HUES48 (cell line): ENCODE data around the gene CAMK2B.
"Not testable (repeated sequence)": the region's sequence is repeated elsewhere in the genome, so short reads cannot be mapped to it uniquely, and the experiment has no call there.

Source experiments
- H3K27ac ChIP-seq: one replicate; pipeline ENCODE4 v1.7.0; 2013; ENCODE audit warnings: low read depth, low read length, inconsistent platforms
- H3K27me3 ChIP-seq: 2 replicates; pipeline ENCODE4 v1.6.1; 2013; ENCODE audit warnings: mild to moderate bottlenecking, low read length; ENCODE audit not compliant: control insufficient read depth, insufficient read depth
- H3K36me3 ChIP-seq: 2 replicates; pipeline ENCODE4 v1.6.1; 2013; ENCODE audit warnings: low read length; ENCODE audit not compliant: control insufficient read depth, insufficient read depth
- H3K4me1 ChIP-seq: 2 replicates; pipeline ENCODE4 v1.6.1; 2013; ENCODE audit warnings: mild to moderate bottlenecking, low read length; ENCODE audit not compliant: control insufficient read depth, insufficient read depth
- H3K4me3 ChIP-seq: 2 replicates; pipeline ENCODE4 v1.5.1; 2013; ENCODE audit warnings: mild to moderate bottlenecking, low read depth, low read length
- H3K9ac ChIP-seq: 2 replicates; pipeline ENCODE4 v1.6.1; 2013; ENCODE audit warnings: mild to moderate bottlenecking, low read depth, low read length, moderate library complexity
- H3K9me3 ChIP-seq: 2 replicates; pipeline ENCODE4 v1.6.1; 2013; ENCODE audit warnings: low read length; ENCODE audit not compliant: control insufficient read depth, insufficient read depth

The CAMK2B gene

DNA sequence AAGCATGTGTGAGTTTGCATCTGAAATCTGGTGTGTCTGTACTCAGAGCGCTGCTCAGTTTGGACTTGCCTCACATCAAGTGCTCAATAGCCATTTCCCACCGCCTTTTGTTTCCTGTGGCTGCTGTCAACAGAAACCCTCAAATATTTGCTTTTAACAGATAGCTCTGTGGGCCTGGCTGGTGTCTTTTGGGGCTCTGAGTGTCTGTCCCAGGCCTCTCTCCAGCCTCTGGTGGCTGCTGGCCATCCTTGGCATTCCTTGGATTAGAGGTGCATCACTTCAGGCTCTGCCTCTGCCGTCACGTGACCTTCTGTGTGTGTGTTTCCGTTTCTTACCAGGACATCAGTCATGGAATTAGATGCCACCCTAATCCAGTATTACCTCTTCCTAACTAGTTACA is 115.3 kb downstream of the CAMK2B start:
- Histone ChIP-seq H3K36me3 (peaks cover 82% of the 10 kb centered on the region), H3K4me3 (no peak overlapping the region), H3K9me3 (no peaks in the 10 kb centered on the region)

DNA sequence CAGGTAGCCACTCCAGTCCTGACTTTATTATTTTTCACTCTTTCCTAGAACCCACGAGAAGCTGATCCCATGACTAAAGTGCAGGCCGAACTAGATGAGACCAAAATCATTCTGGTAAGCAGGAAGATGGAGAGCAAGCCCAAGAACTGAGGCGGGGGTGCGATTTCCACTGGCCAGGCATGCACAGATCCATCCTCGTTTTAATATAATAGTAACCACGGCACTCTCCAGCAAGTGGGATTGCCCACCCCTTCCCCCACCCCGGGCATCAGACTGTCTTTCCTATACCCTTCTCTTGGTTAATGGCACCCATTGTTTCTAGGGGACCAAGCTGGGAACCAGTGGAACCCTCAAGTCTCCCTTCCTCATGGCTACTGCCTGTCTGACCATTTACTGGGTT is 117.3 kb downstream of the CAMK2B start:
- Histone ChIP-seq H3K27ac (no peak overlapping the region), H3K9me3 (no peaks in the 10 kb centered on the region), H3K9ac (no peak overlapping the region), H3K36me3 (peaks cover 93% of the 10 kb centered on the region), H3K4me3 (no peak overlapping the region), H3K27me3 (no peaks in the 10 kb centered on the region), H3K4me1 (no peaks in the 10 kb centered on the region)

More for the DNA sequence above, 115.3 kb downstream of the CAMK2B start:
- Histone ChIP-seq H3K27ac (no peak overlapping the region), H3K4me1 (peaks cover 5% of the 10 kb centered on the region; the same call in 1 of the 2 replicates), H3K9ac (no peak overlapping the region), H3K27me3 (no peaks in the 10 kb centered on the region)

DNA sequence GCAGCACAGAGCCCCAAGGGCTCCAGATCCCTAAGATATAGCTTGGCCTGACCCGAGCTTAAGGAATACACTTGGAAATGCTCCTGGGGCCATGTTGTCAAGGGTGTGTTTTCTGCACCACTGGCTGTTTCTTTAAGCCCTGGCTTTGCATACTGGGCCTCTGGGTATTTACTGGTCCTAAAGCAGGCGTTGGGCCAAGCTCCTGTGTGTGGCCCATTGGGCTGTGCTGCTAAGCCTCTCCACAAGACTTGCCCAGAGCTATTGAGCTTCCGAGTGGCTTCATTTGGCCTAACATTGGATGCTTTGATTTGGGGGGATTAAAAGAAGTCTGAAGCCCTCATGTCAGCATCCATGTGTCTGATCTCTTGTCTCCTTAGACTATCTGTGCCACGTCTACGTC is 119.4 kb downstream of the CAMK2B start:
- Histone ChIP-seq H3K9ac (no peak overlapping the region), H3K27me3 (no peaks in the 10 kb centered on the region), H3K9me3 (no peaks in the 10 kb centered on the region), H3K27ac (no peak overlapping the region), H3K36me3 (peaks cover 74% of the 10 kb centered on the region), H3K4me1 (peaks cover 3% of the 10 kb centered on the region; the same call in 1 of the 2 replicates), H3K4me3 (no peak overlapping the region)

DNA sequence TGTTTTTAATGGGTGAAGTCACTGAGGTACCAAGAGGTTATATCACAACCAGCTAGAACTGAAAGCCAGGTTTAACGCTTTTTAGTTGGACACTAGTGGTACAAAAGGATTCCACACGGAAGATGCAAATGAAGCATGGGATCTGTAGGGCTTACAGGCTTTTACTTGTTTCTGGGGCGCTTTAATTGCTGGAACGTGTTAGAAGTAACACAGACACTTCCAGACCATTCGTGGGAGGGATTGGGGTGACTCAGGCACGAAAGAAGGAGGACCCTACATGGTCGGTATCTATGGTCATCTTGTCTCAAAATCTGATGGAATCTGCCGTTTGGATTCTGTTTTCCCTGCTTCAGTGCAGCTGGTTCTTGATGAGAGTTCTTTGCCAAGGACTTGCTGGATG is 123.6 kb downstream of the CAMK2B start:
- Histone ChIP-seq H3K27ac (no peak overlapping the region), H3K36me3 (peaks cover 32% of the 10 kb centered on the region), H3K27me3 (peaks cover 6% of the 10 kb centered on the region; the same call in 1 of the 2 replicates), H3K9ac (peak overlapping the region; percentile 21; the same call in 1 of the 2 replicates), H3K9me3 (no peaks in the 10 kb centered on the region), H3K4me1 (peaks cover 3% of the 10 kb centered on the region; the same call in 1 of the 2 replicates), H3K4me3 (peak overlapping the region; percentile 99)

DNA sequence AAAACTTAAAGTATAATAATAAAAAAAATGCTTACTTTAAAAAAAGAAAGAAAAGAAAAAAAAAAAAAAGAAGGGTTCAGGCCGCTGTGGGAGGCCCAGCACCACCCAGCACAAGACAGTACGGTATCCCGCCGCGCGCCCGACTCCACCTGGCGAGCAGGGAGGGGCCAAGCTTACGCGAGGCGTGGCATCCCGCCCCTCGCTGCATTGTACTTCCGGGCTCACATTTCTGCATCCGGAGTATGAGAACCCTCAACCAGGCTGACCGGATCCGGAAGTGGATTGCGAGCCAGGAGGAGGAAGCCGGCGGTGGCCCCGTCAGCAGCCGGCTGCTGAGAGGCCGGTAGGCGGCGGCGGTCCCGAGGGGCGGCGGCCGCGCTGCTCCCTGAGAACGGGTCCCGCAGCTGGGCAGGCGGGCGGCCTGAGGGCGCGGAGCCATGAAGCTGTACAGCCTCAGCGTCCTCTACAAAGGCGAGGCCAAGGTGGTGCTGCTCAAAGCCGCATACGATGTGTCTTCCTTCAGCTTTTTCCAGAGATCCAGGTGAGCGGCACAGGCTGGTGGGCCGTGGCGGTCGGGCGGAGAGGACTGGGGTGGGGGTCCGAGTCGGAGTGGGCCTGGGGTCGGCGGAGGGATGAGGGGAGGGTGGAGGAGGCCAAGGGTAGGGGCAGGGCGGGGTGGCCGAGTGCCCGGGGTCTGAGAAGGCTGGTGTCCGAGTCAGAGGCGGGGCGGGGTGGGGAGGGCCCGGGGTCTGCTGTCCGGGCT is 124.5 kb downstream of the CAMK2B start, which contains the start of gene YKT6:
YKT6 (plus strand) TSS at position 280 of the 763 bp plus-strand sequence; CDS start at position 438, 158 bp downstream.
- Histone ChIP-seq H3K9me3 (no peaks in the 10 kb centered on the region), H3K36me3 (peaks cover 23% of the 10 kb centered on the region), H3K27ac (peak within 1 kb of the TSS; percentile 69), H3K4me3 (peak within 1 kb of the TSS; percentile 99), H3K9ac (peak within 1 kb of the TSS; percentile 61), H3K4me1 (peaks cover 3% of the 10 kb centered on the region; the same call in 1 of the 2 replicates), H3K27me3 (peaks cover 6% of the 10 kb centered on the region; the same call in 1 of the 2 replicates)

DNA sequence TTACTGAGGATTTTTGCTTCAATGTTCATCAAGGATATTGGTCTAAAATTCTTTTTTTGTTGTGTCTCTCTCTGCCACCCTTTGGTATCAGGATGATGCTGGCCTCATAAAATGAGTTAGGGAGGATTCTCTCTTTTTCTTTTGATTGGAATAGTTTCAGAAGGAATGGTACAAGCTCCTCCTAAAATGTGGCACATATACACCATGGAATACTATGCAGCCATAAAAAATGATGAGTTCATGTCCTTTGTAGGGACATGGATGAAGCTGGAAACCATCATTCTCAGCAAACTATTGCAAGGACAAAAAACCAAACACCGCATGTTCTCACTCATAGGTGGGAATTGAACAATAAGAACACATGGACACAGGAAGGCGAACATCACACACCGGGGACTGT is 125.2 kb downstream of the CAMK2B start:
- H3K36me3 ChIP-seq: peaks cover 15% of the 10 kb centered on the region
- not testable (repeated sequence) for H3K4me1 ChIP-seq, H3K27ac ChIP-seq, H3K9me3 ChIP-seq, H3K9ac ChIP-seq, H3K27me3 ChIP-seq, H3K4me3 ChIP-seq

DNA sequence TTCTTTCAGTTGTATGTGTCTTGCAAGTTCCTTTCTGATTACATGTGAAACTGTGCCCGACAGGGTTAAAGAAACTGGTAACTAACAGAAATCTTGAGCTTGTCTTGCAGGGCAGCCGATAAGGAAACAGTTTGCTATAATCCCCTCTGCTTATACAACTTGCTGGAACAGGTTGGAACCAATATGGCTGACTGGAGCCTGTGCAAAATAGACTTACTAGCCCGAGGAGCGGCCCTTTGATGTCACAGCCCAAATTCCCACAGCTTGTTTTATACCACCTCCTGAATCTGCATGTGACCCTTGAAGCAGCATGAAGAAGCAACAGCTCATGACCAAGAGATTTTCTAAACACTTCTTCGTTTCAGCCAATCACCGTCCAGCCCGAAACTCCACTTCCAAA is 127.9 kb downstream of the CAMK2B start:
- Histone ChIP-seq H3K4me1 (peaks cover 3% of the 10 kb centered on the region; the same call in 1 of the 2 replicates), H3K4me3 (no peak overlapping the region), H3K36me3 (no peaks in the 10 kb centered on the region), H3K9me3 (no peaks in the 10 kb centered on the region), H3K9ac (no peak overlapping the region), H3K27ac (no peak overlapping the region), H3K27me3 (peaks cover 6% of the 10 kb centered on the region; the same call in 1 of the 2 replicates)

DNA sequence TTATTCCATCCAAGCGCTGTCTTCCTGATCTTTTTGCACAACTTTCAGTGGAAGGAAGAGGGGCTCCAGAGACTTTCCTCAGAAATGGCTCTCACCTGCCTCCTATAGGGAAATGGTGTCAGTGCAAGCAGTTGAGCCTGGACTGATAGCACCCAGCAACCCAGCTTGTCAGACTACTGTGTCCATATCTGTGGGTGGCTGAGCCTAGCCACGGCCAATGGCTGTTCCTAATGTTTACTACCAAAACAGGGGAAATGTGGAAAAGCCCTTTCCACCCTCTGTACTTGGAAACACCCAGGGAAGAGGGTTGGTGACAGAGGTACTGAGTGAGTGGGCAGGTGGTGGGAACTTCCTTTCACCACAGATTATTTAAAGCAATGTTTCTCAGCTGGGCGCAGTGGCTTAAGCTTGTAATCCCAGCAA is 128.9 kb downstream of the CAMK2B start:
- H3K27me3 ChIP-seq: peaks cover 6% of the 10 kb centered on the region; the same call in 1 of the 2 replicates

DNA sequence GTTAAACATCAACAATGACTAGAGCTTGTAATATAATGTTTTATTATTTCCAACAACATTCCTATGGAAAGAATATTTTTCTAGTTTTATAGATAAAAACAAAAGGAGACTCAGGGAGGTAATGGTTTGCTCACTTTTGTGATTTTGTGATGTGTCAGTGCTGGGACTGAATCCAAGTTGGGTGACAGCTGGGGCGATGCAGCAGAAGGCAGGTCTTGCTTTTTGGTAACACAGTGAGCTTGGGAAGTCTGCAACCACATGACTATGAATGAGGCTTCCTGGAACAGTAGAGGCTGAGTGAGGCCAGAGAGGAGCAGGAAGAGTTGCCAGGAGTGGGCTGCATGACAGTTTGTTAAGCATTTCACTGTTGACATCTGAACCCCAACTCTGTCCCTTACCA is 129.5 kb downstream of the CAMK2B start:
- no peaks in the 10 kb centered on the region for H3K36me3 ChIP-seq
- H3K4me1 ChIP-seq: no peaks in the 10 kb centered on the region
- H3K9me3 ChIP-seq: no peaks in the 10 kb centered on the region
- no peak overlapping the region for H3K27ac ChIP-seq
- H3K4me3 ChIP-seq: no peak overlapping the region
- H3K9ac ChIP-seq: no peak overlapping the region
- H3K27me3 ChIP-seq: peaks cover 6% of the 10 kb centered on the region; the same call in 1 of the 2 replicates

More for the DNA sequence above, 128.9 kb downstream of the CAMK2B start:
- H3K27ac ChIP-seq: no peak overlapping the region
- no peaks in the 10 kb centered on the region for H3K9me3 ChIP-seq
- no peaks in the 10 kb centered on the region for H3K4me1 ChIP-seq
- no peaks in the 10 kb centered on the region for H3K36me3 ChIP-seq
- no peak overlapping the region for H3K4me3 ChIP-seq
- H3K9ac ChIP-seq: no peak overlapping the region

DNA sequence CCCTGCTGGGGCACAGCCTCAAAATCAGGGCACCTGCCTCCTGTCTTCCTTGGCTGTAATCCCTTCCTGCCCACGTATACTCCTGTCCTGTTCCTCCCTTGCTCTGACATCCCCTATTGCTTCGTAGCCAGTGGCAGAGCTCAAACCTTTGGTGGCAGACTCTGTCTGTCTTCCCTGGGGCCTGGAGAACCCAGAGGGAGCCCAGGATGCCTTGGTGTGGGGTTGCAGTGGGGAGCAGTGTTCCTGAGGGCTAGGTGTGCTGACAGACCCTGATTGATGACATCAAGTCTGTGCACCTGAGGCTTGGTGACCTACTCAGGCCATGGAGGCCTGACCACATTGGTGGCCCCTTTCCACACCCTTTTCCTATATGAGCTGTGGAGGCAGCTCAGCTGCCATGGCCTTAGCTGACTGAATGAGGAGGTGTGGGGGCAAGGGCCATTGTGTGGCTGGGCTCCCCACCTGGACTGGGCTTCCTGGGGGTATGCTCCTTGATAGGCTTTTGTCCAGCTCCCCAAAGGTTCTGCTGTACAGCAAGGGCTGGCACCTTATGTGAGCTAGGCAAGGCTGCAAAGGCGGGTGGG is 130.7 kb downstream of the CAMK2B start:
- Histone ChIP-seq H3K27ac (no peak overlapping the region), H3K27me3 (peaks cover 6% of the 10 kb centered on the region; the same call in 1 of the 2 replicates), H3K4me1 (no peaks in the 10 kb centered on the region), H3K36me3 (no peaks in the 10 kb centered on the region), H3K9ac (no peak overlapping the region), H3K4me3 (no peak overlapping the region), H3K9me3 (no peaks in the 10 kb centered on the region)

DNA sequence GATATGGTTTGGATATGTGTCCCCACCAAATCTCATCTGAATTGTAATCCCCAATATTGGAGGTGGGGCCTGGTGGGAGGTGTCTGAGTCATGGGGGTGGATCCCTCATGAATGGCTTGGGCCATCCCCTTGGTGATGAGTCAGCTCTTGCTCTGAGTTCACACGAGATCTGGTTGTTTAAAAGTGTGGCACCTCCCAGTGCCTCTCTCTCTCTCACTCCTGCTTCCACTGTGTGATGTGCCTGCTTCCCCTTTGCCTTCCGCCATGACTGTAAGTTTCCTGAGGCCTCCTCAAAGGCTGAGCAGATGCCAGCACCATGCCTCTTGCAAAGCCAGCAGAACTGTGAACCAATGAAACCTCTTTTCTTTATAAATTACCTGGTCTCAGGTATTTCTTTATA is 131.3 kb downstream of the CAMK2B start:
- no peak overlapping the region for H3K27ac ChIP-seq
- H3K9ac ChIP-seq: no peak overlapping the region
- H3K36me3 ChIP-seq: no peaks in the 10 kb centered on the region
- no peak overlapping the region for H3K4me3 ChIP-seq
- H3K9me3 ChIP-seq: no peaks in the 10 kb centered on the region
- peaks cover 6% of the 10 kb centered on the region; the same call in 1 of the 2 replicates for H3K27me3 ChIP-seq
- no peaks in the 10 kb centered on the region for H3K4me1 ChIP-seq
